Endothelial cell of umbilical vein (primary cell): Measurements from ENCODE around the gene PHLPP1. TPM values are rescaled to one million over a fixed set of nuclear protein-coding genes. Genes with fewer than 3 reads are reported as not detected.
A peak's percentile ranks its signal among the peaks of the same experiment; 100 is the strongest.

Experiments
- BruUV-seq: library from RNA; stranded (reverse); fragments of 400-500 nt; replicated peaks from 2 replicates; lab custom pipeline; 2021; lab: Mats Ljungman, UMichigan
- CTCF ChIA-PET: fragments of 300-600, 350-600 bp; sonication (Branson Sonifier 250); formaldehyde crosslinking; loops from one replicate; lab custom pipeline; 2021; ENCODE audit warnings: antibody characterized with exemption, inconsistent platforms; lab: Charles Lee
- POLR2A ChIA-PET: fragments of 300-600, 350-600 bp; sonication (Branson Sonifier 250); formaldehyde crosslinking; loops from one replicate; lab custom pipeline; 2021; ENCODE audit warnings: antibody characterized with exemption, inconsistent platforms; lab: Charles Lee
- DNase-seq: peaks from one replicate; pipeline ENCODE4 v3.0.0-alpha.2; 2011; ENCODE audit warnings: low read depth, low spot score
- FAIRE-seq: peaks from 2 replicates; lab custom pipeline; 2011; peaks lifted over from hg19 to GRCh38; lab: Jason Lieb, UNC
- H2AFZ ChIP-seq: 2 replicates; pipeline ENCODE4 v1.6.0; 2012; ENCODE audit warnings: low read depth, low read length, control low read depth, inconsistent platforms
- H3K27ac ChIP-seq: 2 replicates; pipeline ENCODE4 v1.5.1; 2011; ENCODE audit warnings: low read depth, mild to moderate bottlenecking, control low read depth, low read length, moderate library complexity; ENCODE audit not compliant: insufficient read depth
- H3K27me3 ChIP-seq, 2 experiments: 2 replicates each; pipeline versions ENCODE4 v1.6.0 to v1.6.1; 2011; ENCODE audit warnings: low read length in 2 of 2, mixed read lengths in 1 of 2; ENCODE audit not compliant: control insufficient read depth in 2 of 2, insufficient read depth in 2 of 2
- H3K36me3 ChIP-seq, 2 experiments: 2 replicates in 1 of 2; 3 replicates in 1 of 2; pipeline ENCODE4 v1.5.1; 2011; ENCODE audit warnings: low read length in 2 of 2, mild to moderate bottlenecking in 1 of 2, moderate library complexity in 1 of 2; ENCODE audit not compliant: control insufficient read depth in 2 of 2, insufficient read depth in 2 of 2; ENCODE audit errors: extremely low read depth in 1 of 2
- H3K4me1 ChIP-seq: 3 replicates; pipeline ENCODE4 v1.5.1; 2011; ENCODE audit warnings: mild to moderate bottlenecking, low read length; ENCODE audit not compliant: control insufficient read depth, insufficient read depth; ENCODE audit errors: extremely low read depth
- H3K4me2 ChIP-seq: 2 replicates; pipeline ENCODE4 v1.6.1; 2011; ENCODE audit warnings: low read length, control low read depth, mixed read lengths; ENCODE audit not compliant: insufficient read depth
- H3K4me3 ChIP-seq, 3 experiments: fragments of 200-600 bp in 1 of 3; sonication (generic), shearing (Covaris generic) in 1 of 3; replicated peaks in 1 of 3; 2 replicates each; pipeline ENCODE4 v1.5.1; 2011 to 2016; ENCODE audit warnings: control low read depth in 3 of 3, low read length in 3 of 3, mild to moderate bottlenecking in 2 of 3, inconsistent platforms in 1 of 3, low read depth in 1 of 3, moderate library complexity in 1 of 3; ENCODE audit not compliant: insufficient read depth in 1 of 3
- H3K79me2 ChIP-seq: 2 replicates; pipeline ENCODE4 v1.6.0; 2012; ENCODE audit warnings: low read length, inconsistent platforms; ENCODE audit not compliant: control insufficient read depth, insufficient read depth
- H3K9ac ChIP-seq: replicated peaks from 2 replicates; pipeline ENCODE3; 2011; ENCODE audit warnings: low read length, control low read depth; ENCODE audit not compliant: insufficient read depth; ENCODE audit errors: extremely low read depth
- H3K9me1 ChIP-seq: replicated peaks from 3 replicates; pipeline ENCODE4 v1.6.0; 2011; ENCODE audit warnings: mild to moderate bottlenecking, low read length; ENCODE audit not compliant: control insufficient read depth, insufficient read depth; ENCODE audit errors: extremely low read depth
- H3K9me3 ChIP-seq: replicated peaks from 2 replicates; pipeline ENCODE4 v1.5.1; 2012; ENCODE audit warnings: low read length, inconsistent platforms; ENCODE audit not compliant: control insufficient read depth, insufficient read depth
- H4K20me1 ChIP-seq: replicated peaks from 2 replicates; pipeline ENCODE3; 2011; ENCODE audit warnings: mild to moderate bottlenecking, low read length; ENCODE audit not compliant: control insufficient read depth, insufficient read depth; ENCODE audit errors: extremely low read depth
- CTCF ChIP-seq, 2 donors: IDR thresholded peaks; 1 replicate in 1 of 2; 2 replicates in 1 of 2; pipeline ENCODE4 v1.5.1; 2011; ENCODE audit warnings: low read length in 2 of 2, mild to moderate bottlenecking in 2 of 2, moderate library complexity in 2 of 2, control low read depth in 1 of 2, inconsistent platforms in 1 of 2, low read depth in 1 of 2; ENCODE audit not compliant: insufficient read depth in 1 of 2; ENCODE audit errors: extremely low read depth in 1 of 2
- EZH2 ChIP-seq: IDR thresholded peaks from 2 replicates; pipeline ENCODE4 v1.6.1; 2012; ENCODE audit warnings: borderline replicate concordance, low read depth, mild to moderate bottlenecking, moderate library complexity, low read length, inconsistent platforms; ENCODE audit not compliant: severe bottlenecking
- FOS ChIP-seq: IDR thresholded peaks from 2 replicates; pipeline ENCODE4 v1.6.1; 2011; ENCODE audit warnings: mild to moderate bottlenecking, low read length, moderate library complexity, borderline replicate concordance; ENCODE audit not compliant: insufficient read depth
- GATA2 ChIP-seq: IDR thresholded peaks from 2 replicates; pipeline ENCODE4 v1.7.0; 2011; ENCODE audit warnings: low read depth, mild to moderate bottlenecking, moderate library complexity, mixed read lengths, low read length; ENCODE audit not compliant: insufficient read length, insufficient read depth
- JUN ChIP-seq: IDR thresholded peaks from 2 replicates; pipeline ENCODE4 v1.6.1; 2011; ENCODE audit warnings: borderline replicate concordance, low read depth; ENCODE audit not compliant: insufficient read length, insufficient read depth
- MAX ChIP-seq: IDR thresholded peaks from 2 replicates; pipeline ENCODE4 v1.6.1; 2011; ENCODE audit not compliant: insufficient read depth, insufficient read length
- POLR2AphosphoS5 ChIP-seq: IDR thresholded peaks from 2 replicates; pipeline ENCODE4 v1.6.1; 2012; ENCODE audit warnings: low read depth, mild to moderate bottlenecking, control low read depth, low read length, moderate library complexity; ENCODE audit not compliant: insufficient read depth
- dilution Hi-C: fragments of 300-500 bp; cut with MboI; formaldehyde crosslinking; loops from one replicate; pipeline ENCODE4 v1.15.0; 2019; ENCODE audit warnings: low sequenced_read_pairs; ENCODE audit not compliant: extremely low pct_ligation_motif_present
- intact Hi-C: fragments of 100-400 bp; cut with micrococcal nuclease; formaldehyde crosslinking; loops from one replicate; pipeline ENCODE4 v1.10.0; 2022
- polyA plus RNA-seq, 4 experiments: library from polyadenylated mRNA; depleted of rRNA in 3 of 4; stranded (reverse) in 3 of 4; unstranded in 1 of 4; fragments of >200 nt; gene quantifications; 2 replicates each; pipeline versions ENCODE4 v1.2.1 to v1.2.3, GENCODE V29; 2011 to 2012; ENCODE audit warnings: missing spikeins in 1 of 4
- total RNA-seq: library from RNA; stranded (reverse); gene quantifications from 2 replicates; pipeline ENCODE4 v1.2.3, GENCODE V29; 2021

Gene PHLPP1
- total and polyA plus RNA-seq, 2 donors (not counting 3 experiments of a cell fraction or from before 2014, with no cell fraction given) = 4.0 to 10.8 TPM

- ChIA-PET CTCF (interaction anchor here (0.8 to 4.9 kb wide), 25 partner anchors 8 to 802 kb away, joined by 3 to 106 read pairs (median 6); partner anchors contain the start of gene PHLPP1), POLR2A (interaction anchor here (1.4 kb wide), 1 partner anchor 267 kb away, joined by 3 read pairs; the partner anchor contains the start of gene PHLPP1)
- no peaks in the 10 kb centered on the region for H3K79me2 ChIP-seq
- H3K27me3 ChIP-seq = no peaks in the 10 kb centered on the region
- TF ChIP-seq FOS = no peak
- TF ChIP-seq CTCF (IDR thresholded peaks at IDR 0.05; ENCODE audit: extremely low read depth in 1 of 2, insufficient read depth in 1 of 2, low read depth in 1 of 2, low read length in 2 of 2) = no peak
- H3K9ac ChIP-seq = no peak overlapping the region
- FAIRE-seq (no peak), DNase-seq (no peak)
- intact Hi-C loops = no loop called here
- dilution Hi-C loops = no loop called here
- peaks cover 6% of the 10 kb centered on the region for H3K4me1 ChIP-seq
- H3K4me2 ChIP-seq = no peak overlapping the region
- no peak overlapping the region for H3K4me3 ChIP-seq
- H2AFZ ChIP-seq = no peak overlapping the region
- no peaks in the 10 kb centered on the region for H3K9me3 ChIP-seq
- H3K9me1 ChIP-seq = no peaks in the 10 kb centered on the region
- H4K20me1 ChIP-seq = no peaks in the 10 kb centered on the region
- no peak overlapping the region for H3K27ac ChIP-seq
- H3K36me3 ChIP-seq = peaks cover 0 to 6% of the 10 kb centered on the region in 2 experiments
- BruUV-seq = no TSS peak
Measured at GRCh38 chr18:62981566-62981965, 266.2 kb downstream of the PHLPP1 start.

- no peak overlapping the region for H3K4me3 ChIP-seq
- intact Hi-C loops = loop anchor here (1.0 kb wide), 5 partner anchors 267 to 799 kb away; partner anchors contain the start of gene PHLPP1
- peak overlapping the region; percentile 13 for H3K9ac ChIP-seq
- DNase-seq (peak; percentile 65), FAIRE-seq (peak; percentile 90)
- no peaks in the 10 kb centered on the region for H3K27me3 ChIP-seq
- H3K79me2 ChIP-seq = no peaks in the 10 kb centered on the region
- H3K36me3 ChIP-seq = peaks cover 0 to 6% of the 10 kb centered on the region in 2 experiments
- POLR2A ChIA-PET = interaction anchor here (1.4 kb wide), 1 partner anchor 268 kb away, joined by 3 read pairs; the partner anchor contains the start of gene PHLPP1
- peak overlapping the region; percentile 85 for H2AFZ ChIP-seq
- peak overlapping the region; percentile 74 for H3K4me2 ChIP-seq
- H3K4me1 ChIP-seq = peaks cover under 1% of the 10 kb centered on the region
- CTCF ChIA-PET = interaction anchor here (0.8 to 4.9 kb wide), 37 partner anchors 9 to 457 kb away, joined by 3 to 106 read pairs (median 5); partner anchors contain the start of gene PHLPP1
- H3K9me3 ChIP-seq = no peaks in the 10 kb centered on the region
- TF ChIP-seq GATA2 (no peak), MAX (no peak), FOS (no peak), CTCF (IDR thresholded peaks at IDR 0.05; ENCODE audit: extremely low read depth in 1 of 2, insufficient read depth in 1 of 2, low read depth in 1 of 2, low read length in 2 of 2) (peak; percentile 72 to 75), EZH2 (no peak), POLR2AphosphoS5 (no peak), JUN (no peak)
- no TSS peak for BruUV-seq
- no peaks in the 10 kb centered on the region for H3K9me1 ChIP-seq
- H4K20me1 ChIP-seq = no peaks in the 10 kb centered on the region
- dilution Hi-C loops = no loop called here
- no peak overlapping the region for H3K27ac ChIP-seq
Measured at GRCh38 chr18:62982600-62983251, 267.4 kb downstream of the PHLPP1 start.
